GM12892 (cell line): ENCODE results near the gene ZNRD2.

Experiments used
- POLR2A ChIP-seq: IDR thresholded peaks from 2 replicates; pipeline ENCODE4 v1.6.1; 2011; ENCODE audit warnings: low read depth, low read length, control low read depth
- POLR2AphosphoS5 ChIP-seq: IDR thresholded peaks from 2 replicates; pipeline ENCODE4 v1.6.1; 2011; ENCODE audit warnings: low read depth, low read length, control low read depth

DNA sequence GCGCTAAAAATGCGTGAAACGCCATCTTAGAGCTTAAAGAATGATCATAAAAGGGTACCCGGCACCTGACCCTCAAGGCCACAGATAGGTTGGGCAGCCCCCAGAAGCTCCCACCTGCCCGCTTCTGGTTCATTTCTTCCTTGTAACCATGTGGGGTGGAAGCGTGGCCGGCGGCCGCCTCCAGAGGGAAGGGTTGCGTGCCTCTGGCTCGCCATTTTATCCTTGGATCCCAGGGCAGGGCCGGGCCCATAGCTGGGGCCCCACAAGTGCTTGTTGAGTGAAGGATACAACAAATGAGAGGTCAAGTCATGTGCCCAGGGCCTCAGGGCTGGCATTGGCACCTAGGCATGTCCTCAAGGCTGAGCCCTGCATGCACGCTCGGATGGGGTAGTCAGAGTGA, 51.2 kb downstream of the ZNRD2 start:
- TF ChIP-seq POLR2AphosphoS5 (no peak), POLR2A (no peak)
